Activated T-helper 1 cell treated with anti-CD3 and anti-CD28 coated beads, Interleukin-2, amount 50 U/mL, for 16 hours (primary cell): Measurements from ENCODE around the gene MYRFL.

Experiments used
- DNase-seq, 2 donors: peaks; one replicate each; pipeline ENCODE4 v3.0.0-alpha.2; 2020; ENCODE audit warnings: low read depth in 1 of 2, low spot score in 1 of 2

Gene MYRFL

GRCh38 chr12:69896653-69897381, 71.8 kb downstream of the MYRFL start:
- DNase-seq = no peak

DNA sequence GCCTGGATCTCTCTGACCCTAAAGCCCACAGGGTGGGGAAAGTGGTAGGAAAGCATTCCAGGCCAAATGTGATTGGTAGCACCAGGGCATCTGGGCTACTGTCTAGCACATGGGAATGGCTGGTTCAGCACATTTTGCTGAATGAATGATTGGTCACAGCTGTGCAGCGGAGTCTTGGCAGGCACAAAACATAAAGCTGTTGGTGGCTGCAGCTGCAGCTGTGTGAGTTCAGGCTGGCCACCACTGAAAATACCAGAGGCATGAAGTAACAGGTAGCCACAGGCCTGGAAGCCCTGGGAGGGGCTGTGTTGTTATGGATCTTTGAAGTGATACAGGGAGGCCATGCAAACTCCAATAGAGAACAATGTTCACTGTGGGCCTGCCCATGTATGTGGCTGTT, 72.7 kb downstream of the MYRFL start:
- no peak for DNase-seq

- no peak for DNase-seq
Observed at GRCh38 chr12:69898236-69898635, 73.2 kb downstream of the MYRFL start.

GRCh38 chr12:69900720-69901131, 75.7 kb downstream of the MYRFL start:
- DNase-seq = peak; percentile 9 to 27

- no peak for DNase-seq
Observed at GRCh38 chr12:69901221-69901905, 76.3 kb downstream of the MYRFL start.

DNA sequence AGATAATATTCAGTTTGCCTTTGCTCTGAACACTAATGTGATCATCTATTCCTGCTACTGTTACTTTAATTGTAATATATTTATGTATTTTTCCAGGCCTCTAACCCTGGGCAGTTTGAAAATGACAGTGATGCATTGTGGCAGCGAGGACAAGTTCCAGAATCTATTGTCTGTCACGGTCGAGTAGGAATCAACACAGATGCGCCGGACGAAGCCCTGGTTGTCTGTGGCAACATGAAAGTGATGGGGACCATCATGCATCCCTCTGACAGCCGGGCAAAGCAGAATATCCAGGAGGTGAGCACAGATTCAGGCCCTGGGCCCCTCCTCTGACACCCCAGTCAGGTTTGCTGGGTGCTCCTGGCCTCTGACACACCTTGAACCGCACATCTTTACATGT, 78.5 kb downstream of the MYRFL start:
- no peak for DNase-seq

DNA sequence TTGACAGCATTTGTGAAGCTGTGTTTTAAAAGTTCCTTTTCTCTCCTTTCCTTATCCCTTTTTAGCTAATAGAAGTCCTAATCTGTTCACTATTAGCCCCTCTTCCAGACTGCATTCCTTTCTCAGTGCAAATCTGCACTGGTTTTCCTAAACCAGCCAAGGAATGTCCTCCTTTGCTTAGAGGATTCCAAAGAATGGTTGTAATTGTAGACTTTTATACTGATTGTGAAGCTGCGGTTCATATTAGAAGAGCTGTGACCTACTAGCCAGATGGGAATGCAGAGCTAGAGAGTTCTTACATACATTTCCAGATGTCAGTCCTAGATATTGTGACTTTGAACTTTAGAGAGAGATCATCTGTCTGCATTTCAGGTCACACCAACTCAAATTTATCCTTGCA, 79.8 kb downstream of the MYRFL start:
- DNase-seq = no peak

DNA sequence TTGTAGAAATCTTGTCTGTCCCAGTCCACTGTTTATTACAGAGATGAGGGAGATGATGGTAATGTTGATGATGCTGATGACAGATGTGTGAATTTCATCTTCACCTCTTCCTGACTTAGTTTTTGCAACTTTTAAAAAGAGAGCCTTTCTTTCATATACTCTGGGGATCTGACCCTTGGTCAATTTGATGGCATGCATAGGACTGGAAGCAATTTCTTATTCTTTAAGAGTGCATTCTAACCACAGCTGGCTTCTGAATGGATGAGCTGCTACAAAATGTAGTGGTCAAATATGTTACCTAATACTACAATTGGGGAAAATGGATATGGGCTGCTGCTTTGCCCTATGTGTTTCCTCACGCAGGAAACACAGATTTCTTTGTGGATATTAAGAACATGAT, 80.8 kb downstream of the MYRFL start:
- no peak for DNase-seq

DNA sequence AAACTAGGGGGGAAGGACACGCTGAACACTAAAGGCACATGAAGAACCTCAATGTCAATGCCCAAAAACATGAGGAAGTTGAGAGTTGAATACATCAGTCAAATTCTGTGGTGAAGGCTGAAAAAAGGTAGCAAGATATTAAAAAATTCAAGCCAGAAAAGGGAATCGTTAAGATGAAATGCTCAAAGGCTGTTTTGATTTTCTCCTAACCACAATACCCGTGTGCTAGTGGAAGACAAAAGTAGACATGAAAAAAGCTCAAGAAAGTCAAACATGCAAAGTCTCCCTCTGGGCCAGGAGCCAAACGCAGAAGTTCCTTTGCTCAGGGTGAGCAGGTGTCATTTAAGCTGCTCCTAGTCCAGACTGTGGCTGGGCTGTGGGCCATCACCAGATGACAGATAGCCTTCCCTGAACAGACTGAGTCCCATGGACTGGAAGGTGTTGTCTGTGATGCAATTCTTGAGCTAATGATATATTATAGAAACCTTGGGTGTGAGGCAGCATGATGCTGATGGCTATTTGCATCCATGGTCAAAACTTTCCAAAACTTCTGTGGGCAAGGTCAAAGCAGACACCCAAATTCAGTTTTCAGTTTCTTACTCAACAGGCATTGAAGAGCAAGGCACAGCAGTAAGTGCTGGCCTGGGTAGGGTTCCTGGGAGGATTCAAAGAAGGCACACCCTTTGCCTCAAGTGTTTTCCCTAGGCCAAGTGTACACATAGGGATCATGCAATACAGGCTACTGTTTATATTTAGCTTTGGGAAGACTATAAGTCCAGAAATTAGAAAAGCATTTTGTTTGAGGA, 81.6 kb downstream of the MYRFL start:
- DNase-seq = no peak

DNA sequence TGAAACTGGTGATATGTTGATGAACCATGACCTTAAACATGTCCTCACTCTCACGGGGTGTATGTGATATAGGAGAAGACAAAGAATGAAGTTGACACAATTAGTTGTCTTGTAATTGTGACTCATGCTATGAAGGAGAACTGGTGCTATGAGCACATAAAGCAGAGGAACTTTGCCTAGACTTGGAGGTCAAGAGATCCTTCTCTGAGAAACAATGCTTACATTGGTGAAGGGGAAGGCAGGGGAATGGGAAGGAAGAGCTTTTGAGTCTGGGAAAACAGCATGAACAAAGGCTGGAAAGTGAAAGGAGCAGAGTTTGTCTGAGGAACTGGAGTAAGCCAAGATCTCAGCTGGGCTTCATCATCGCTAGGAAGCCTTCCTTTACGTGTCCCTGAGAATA, 83.2 kb downstream of the MYRFL start:
- no peak for DNase-seq

GRCh38 chr12:69910694-69911093, 85.7 kb downstream of the MYRFL start:
- no peak for DNase-seq

DNA sequence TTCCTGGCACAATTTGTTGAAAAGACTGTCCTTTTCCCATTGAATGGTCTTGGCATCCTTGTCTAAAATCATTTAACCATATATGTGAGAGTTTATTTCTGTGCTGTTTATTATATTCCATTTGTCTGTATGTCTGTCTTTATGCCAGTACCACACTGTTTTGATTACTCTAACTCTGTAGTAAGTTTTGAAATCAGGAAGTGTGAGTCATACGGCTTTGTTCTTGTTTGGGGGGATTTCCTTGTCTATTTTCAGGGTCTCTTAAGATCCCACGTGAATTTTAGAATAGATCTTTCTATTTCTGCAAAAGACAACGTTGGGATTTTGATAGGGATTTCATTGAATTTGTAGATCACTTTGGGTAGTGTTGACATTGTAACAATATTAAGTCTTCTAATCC, 88.5 kb downstream of the MYRFL start:
- DNase-seq = no peak

GRCh38 chr12:69915964-69916363, 90.9 kb downstream of the MYRFL start:
- DNase-seq = no peak

DNA sequence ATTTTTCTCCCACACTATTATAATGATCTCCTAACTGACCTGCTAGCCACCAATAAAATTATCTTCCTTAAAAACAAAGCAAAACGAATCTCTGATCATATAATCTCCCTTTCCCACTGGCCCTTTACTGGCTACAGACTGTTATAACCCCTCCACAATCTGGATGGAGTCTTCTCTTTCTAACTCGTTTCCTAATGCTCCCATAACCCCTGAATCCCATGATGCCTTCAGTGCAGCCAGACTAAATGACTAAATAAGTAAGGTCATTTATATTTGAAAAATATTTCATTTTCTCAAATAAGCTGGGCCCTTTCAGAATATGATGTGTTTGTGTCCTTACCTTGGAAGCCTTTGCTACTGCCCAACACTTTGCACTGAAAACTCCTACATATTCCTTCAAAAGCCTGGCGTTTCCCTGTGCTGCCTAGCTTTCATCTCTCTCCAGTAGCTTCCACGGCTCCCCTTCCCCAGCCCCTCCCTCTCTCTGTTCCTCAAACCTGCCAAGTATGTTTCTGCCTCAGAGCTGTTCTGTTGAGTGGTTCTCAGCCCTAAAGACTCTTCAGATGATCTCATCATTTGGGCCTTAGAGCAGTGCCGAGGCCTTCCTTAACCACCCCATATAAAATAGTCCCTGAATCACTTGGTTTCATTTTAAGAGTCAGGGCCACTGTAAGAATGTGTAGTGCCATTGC, 91.7 kb downstream of the MYRFL start:
- DNase-seq = no peak

- DNase-seq = no peak
Observed at GRCh38 chr12:69918287-69918686, 93.3 kb downstream of the MYRFL start.

DNA sequence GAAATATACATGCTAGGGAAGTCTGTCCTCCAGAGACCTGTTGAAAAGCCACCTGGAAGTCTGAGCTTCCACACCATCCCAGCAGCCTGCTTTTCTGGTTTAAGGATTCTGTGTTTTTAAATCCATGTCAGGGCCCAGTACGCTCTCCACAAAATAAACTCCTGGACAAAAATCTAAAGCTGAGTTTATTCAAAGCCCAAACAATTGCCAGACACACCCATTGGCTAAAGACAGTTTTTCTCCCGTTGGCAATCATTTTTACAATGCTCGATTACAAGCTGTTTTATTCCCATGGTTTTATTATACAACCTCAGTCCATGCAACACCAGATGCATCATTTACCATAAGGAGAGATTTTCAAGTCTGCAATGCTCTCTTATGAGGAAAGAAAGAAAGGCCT, 94.5 kb downstream of the MYRFL start:
- no peak for DNase-seq

DNA sequence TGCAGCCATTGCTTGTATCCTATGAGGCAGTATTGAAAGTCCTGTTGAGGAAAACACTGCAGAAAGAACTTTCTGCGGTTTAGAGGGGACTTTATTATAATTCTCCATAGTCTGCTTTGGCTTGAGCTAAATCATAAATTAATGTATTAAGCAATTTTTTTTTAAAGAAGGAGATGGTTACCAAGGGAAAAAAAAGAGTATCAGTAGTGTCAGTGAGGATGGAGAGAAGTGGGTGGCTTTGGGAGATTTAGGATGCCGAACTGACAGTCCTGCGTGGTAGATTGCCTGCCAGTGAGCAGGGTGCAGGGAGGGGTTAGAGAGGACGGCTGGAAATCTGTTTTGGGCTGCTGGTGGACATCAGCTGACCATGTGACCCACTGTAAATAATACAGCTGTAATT, 96.8 kb downstream of the MYRFL start:
- DNase-seq = no peak

DNA sequence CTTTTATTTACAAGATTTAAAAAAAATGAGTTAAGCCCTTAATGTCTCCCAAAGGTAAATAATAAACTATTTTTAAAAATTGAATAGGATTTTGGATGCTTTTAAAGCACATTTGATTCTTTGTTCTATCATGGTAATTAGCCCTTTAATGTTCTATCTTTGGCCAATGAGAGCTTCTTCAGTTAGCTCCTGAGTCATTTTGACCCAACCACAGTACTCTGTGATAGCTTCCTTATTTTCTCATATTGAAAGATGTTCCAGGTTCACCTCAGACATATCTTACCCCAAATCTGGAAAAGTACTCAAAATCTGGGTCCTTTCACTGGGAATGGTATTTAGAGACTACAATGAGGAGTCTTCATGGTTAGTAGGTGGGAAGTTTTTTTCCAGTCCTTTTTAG, 98.0 kb downstream of the MYRFL start:
- DNase-seq = no peak

DNA sequence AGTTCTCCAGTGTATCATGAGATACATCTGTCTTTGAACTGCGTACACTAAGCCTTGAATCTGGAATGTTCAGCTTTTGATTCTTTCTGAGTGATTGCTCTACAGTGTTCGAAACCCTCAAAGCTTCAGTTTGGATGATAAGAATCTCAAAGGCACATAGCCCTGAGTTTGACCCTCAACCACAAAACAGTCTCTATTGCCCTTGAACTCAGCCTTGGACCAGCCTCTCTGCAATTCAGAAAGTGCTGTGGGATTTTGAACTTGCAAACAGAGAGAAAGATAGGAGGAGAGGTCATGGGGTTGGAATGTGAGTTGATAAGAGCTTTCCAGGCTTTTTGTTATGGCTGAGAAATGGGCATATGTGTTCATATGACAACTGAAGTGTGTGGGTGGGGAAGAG, 100.3 kb downstream of the MYRFL start:
- no peak for DNase-seq

DNA sequence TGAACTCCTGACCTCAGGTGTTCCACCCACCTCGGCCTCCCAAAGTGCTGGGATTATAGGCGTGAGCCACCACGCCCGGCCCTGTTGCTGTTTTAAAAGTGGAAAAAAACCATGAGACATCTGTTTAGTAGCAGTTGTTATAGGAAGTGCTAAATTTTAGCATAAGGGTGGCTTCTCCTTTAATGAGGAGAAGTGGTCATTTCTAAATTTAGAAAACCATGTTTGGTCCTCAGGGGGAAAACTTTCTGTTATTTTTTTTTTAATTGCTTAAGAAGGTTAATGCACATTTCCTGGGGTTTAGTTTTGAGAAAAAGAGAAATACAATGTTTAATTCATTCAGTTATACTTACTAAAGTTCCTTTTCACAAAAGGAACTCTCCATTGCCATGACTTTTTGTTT, 102.1 kb downstream of the MYRFL start:
- no peak for DNase-seq

DNA sequence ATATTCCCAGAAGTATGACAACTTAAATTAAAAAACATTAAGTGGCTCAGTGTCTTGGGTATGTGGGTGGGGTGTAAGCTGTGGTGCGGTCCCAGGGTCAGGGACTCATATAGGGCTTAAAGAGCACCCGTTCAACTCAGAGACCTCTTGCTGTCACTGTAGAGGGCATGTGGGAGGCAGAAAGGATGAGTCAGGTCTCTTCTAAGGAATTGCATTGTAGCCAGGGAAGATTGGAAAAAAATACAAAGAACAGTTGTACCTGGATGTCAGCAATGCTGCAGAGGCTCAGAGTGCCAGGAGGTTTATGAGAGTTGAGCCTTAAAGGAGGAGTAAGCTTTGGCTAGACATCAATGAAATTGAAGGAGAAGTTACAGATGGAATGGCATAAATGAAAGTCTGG, 104.1 kb downstream of the MYRFL start:
- DNase-seq = no peak

DNA sequence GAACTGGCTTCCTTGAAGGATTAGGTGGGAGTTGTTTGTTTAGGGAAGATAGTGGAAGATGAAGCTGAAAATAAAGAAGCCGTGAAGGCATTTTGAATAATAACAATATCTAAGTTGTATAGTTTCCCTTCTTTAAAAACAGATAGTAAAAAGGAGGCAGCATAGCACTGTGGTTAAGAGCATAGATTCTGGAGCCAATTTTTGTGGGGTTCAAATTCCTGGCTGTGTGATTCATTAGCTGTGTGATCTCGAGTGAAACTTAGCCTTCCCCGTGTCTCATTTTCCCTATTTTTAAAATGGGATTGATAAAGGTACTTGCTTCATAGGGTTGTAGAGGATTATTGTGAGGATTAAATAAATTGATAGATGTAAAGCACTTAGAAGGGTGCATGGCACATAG, 104.5 kb downstream of the MYRFL start:
- no peak for DNase-seq
